Chondrocyte (in vitro differentiated cells): ENCODE data around the gene GRIK4. TPM values are rescaled to one million over a fixed set of nuclear protein-coding genes. Genes with fewer than 3 reads are reported as not detected.

Source experiments
- DNase-seq: peaks from one replicate; pipeline ENCODE4 v3.0.0; 2021; ENCODE audit warnings: mixed read lengths, low spot score
- H3K27ac Mint-ChIP-seq: one replicate; pipeline ENCODE4 v1.8.0; 2021; ENCODE audit warnings: mild to moderate bottlenecking, moderate library complexity, mixed read lengths; ENCODE audit not compliant: unreplicated experiment
- H3K27me3 Mint-ChIP-seq: 2 replicates; pipeline ENCODE4 v1.8.0; 2021; ENCODE audit warnings: low read depth, mixed read lengths
- H3K36me3 Mint-ChIP-seq: 2 replicates; pipeline ENCODE4 v1.8.0; 2021; ENCODE audit warnings: low read depth, mixed read lengths
- H3K4me1 Mint-ChIP-seq: 2 replicates; pipeline ENCODE4 v1.8.0; 2021; ENCODE audit warnings: low read depth, mild to moderate bottlenecking, mixed read lengths
- H3K4me3 Mint-ChIP-seq: one replicate; pipeline ENCODE4 v1.8.0; 2021; ENCODE audit warnings: mild to moderate bottlenecking, moderate library complexity, mixed read lengths; ENCODE audit not compliant: unreplicated experiment
- H3K9me3 Mint-ChIP-seq: 2 replicates; pipeline ENCODE4 v1.8.0; 2021; ENCODE audit warnings: low read depth, mixed read lengths
- total RNA-seq: library from RNA; stranded (reverse); gene quantifications from 3 replicates; pipeline ENCODE4 v1.2.1, GENCODE V29; 2021
- TF ChIP-seq, protein P1 (sequence below): fragments of 200-600 bp; sonication (generic); IDR thresholded peaks from 2 replicates; pipeline ENCODE4 v1.5.0; 2021; ENCODE audit warnings: antibody characterized with exemption, mild to moderate bottlenecking, moderate library complexity

GRIK4 gene
- total RNA-seq, 1 donor from 2014 or later, result 0.37 TPM

DNA sequence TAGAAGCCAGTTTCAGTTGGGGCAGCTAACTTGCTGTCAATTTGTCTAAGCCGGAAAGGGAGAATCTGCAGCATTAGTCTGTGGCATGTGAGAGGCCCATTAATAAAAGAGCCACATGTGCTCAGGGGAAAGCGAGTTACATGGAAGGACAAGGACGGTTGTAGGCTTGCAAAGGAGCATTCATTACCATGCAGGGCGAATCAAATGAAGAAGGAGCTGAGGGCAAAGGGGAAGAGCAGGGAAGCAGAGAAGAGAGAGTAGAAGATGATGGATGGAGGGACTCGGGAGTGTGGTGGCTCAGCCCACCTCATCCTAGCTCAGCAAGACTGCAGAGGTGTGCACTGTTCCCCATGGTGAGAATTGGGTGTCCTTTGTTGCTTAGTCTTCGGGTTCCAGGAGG is 359.6 kb downstream of the GRIK4 start:
- H3K27me3 Mint-ChIP-seq, result peaks cover 33% of the 10 kb centered on the region

DNA sequence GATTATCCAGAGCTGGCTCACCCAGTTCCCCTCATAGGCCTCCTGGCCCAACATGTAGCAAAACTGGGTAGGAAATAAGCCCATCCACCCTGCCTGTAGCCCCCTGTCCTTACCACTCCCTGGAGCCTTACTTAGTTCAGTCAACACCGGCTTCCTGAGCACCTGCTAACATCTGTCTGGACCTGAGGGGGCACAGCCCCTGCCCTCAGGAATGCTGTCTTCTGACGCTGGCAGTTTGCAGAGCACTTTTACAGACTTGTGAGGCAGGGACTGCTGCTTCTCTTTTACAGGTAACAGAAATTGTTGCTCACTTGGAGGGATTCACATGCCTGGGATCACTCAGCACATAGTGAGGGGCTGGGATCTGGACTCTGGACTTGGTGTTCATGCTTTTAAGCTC is 360.4 kb downstream of the GRIK4 start:
- Mint-ChIP-seq H3K27ac (no peak overlapping the region), H3K9me3 (peaks cover 5% of the 10 kb centered on the region), H3K4me3 (no peak overlapping the region), H3K27me3 (peaks cover 33% of the 10 kb centered on the region), H3K4me1 (no peaks in the 10 kb centered on the region), H3K36me3 (no peaks in the 10 kb centered on the region)
- TF ChIP-seq, protein P1, sequence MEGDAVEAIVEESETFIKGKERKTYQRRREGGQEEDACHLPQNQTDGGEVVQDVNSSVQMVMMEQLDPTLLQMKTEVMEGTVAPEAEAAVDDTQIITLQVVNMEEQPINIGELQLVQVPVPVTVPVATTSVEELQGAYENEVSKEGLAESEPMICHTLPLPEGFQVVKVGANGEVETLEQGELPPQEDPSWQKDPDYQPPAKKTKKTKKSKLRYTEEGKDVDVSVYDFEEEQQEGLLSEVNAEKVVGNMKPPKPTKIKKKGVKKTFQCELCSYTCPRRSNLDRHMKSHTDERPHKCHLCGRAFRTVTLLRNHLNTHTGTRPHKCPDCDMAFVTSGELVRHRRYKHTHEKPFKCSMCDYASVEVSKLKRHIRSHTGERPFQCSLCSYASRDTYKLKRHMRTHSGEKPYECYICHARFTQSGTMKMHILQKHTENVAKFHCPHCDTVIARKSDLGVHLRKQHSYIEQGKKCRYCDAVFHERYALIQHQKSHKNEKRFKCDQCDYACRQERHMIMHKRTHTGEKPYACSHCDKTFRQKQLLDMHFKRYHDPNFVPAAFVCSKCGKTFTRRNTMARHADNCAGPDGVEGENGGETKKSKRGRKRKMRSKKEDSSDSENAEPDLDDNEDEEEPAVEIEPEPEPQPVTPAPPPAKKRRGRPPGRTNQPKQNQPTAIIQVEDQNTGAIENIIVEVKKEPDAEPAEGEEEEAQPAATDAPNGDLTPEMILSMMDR, result no peak
- DNase-seq, result no peak

More for the DNA sequence above, 359.6 kb downstream of the GRIK4 start:
- Mint-ChIP-seq H3K27ac (no peak overlapping the region), H3K4me3 (no peak overlapping the region), H3K36me3 (no peaks in the 10 kb centered on the region), H3K9me3 (peaks cover 3% of the 10 kb centered on the region), H3K4me1 (no peaks in the 10 kb centered on the region)
- TF ChIP-seq, protein P1, result no peak
- DNase-seq, result no peak

DNA sequence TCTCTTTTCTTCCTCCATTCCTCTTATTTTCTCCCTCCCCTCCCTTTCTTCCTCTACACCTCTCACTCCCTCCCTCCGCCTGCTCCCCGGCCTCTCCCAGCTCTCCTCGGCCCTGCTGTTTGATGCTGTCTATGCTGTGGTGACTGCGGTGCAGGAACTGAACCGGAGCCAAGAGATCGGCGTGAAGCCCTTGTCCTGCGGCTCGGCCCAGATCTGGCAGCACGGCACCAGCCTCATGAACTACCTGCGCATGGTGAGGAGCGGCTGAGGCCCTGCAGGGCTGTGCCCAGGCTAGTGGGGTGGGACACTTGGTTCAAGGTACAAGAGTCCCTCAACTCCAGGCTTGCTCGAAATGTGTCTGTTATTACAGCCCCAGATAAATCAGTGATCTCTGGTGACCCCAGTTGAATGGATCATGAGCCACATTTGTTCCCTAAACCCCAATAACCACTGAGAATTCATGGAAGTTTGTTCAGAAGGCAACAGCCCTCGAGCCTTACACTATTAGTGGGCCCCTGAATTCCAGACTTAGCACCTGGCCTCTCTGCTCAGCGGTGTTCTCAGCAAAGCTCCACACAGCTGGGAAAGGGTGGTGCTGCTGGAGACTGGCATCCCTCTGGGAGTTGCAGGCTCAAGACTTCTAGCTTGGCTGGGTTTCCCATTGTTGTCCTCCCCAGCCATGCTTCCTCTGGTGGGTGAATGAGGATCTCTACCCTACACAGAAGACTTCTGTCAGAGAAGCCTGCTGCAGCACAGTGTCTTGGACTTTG is 362.6 kb downstream of the GRIK4 start:
- Mint-ChIP-seq H3K27ac (no peak overlapping the region), H3K4me3 (no peak overlapping the region), H3K9me3 (peaks cover 5% of the 10 kb centered on the region), H3K27me3 (peaks cover 21% of the 10 kb centered on the region), H3K36me3 (no peaks in the 10 kb centered on the region), H3K4me1 (no peaks in the 10 kb centered on the region)
- TF ChIP-seq, protein P1, result no peak
- no peak for DNase-seq

DNA sequence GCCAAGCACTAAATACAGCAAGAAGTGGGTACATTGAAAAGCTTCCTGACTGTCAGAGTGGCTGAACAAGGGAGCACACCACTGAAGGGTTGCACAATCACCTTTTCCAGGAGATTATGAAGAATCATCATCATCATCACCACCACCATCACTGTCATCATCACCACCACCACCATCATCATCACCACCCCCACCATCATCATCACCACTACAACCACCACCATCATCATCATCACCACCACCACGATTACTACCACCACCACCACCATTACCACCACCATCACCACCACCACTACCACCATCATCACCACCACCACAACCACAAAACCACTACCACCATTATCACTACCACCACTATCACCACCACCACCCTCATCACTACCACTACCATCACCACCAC is 364.4 kb downstream of the GRIK4 start:
- TF ChIP-seq, protein P1, result no peak
- H3K27me3 Mint-ChIP-seq, result peaks cover 19% of the 10 kb centered on the region
- H3K9me3 Mint-ChIP-seq, result peaks cover 5% of the 10 kb centered on the region
- H3K4me3 Mint-ChIP-seq, result no peak overlapping the region
- H3K36me3 Mint-ChIP-seq, result no peaks in the 10 kb centered on the region
- DNase-seq, result no peak
- H3K4me1 Mint-ChIP-seq, result peaks cover 10% of the 10 kb centered on the region
- H3K27ac Mint-ChIP-seq, result no peak overlapping the region

DNA sequence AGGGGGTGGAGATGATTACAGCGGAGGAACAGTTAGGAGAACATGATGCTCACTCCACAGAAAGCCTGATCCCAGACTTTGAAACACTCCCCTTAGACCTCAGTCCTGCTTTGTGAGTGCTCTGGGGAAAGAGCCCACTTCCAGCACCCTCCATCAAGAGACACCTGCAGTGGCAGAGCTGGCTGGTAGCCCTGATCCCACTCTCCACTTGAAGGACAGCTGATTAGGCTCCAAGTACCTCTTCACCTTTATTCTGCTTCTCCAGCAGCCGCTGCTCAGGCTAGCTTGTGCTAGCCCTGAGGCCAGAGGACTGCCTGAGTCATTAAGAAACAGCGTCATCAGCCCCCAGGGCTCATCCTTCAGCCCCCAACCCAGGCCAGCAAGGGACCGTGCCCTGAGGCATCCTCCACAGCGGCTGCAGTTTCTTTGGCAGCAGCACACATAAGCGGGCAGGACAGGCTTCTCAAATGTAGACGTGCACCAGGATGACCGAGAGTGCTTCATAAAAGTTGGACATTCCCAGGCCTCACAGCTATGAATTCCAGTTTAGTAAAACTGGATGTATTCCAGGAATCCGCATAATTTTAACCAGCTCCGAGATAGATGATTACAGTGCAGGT is 366.3 kb downstream of the GRIK4 start:
- TF ChIP-seq, protein P1, result no peak
- Mint-ChIP-seq H3K9me3 (peaks cover 5% of the 10 kb centered on the region), H3K36me3 (no peaks in the 10 kb centered on the region), H3K27me3 (peaks cover 10% of the 10 kb centered on the region), H3K27ac (no peak overlapping the region), H3K4me1 (peaks cover 19% of the 10 kb centered on the region), H3K4me3 (no peak overlapping the region)
- no peak for DNase-seq
